Lung (tissue), 12 donors: Measurements from ENCODE around the gene AVP. TPM values are rescaled to one million over a fixed set of nuclear protein-coding genes. Genes with fewer than 3 reads are reported as not detected.

ENCODE experiments used
- ATAC-seq: fragments of 200-7000 bp; cut with Tn5 transposase; one replicate; pipeline ENCODE4 v1.9.1; 2020; ENCODE audit warnings: moderate number of reproducible peaks; ENCODE audit not compliant: insufficient read depth, low FRiP score
- DNase-seq, 3 donors: peaks; one replicate each; pipeline ENCODE4 v3.0.0-alpha.2; 2013 to 2017
- H3K27ac ChIP-seq, 2 donors: one replicate each; pipeline ENCODE4 v1.5.1; 2013; ENCODE audit warnings: mild to moderate bottlenecking in 2 of 2, moderate library complexity in 2 of 2, control low read depth in 1 of 2, inconsistent platforms in 1 of 2, low read depth in 1 of 2, low read length in 1 of 2
- H3K27me3 ChIP-seq, 3 donors: one replicate each; pipeline ENCODE4 v1.5.1; 2013; ENCODE audit warnings: low read length in 2 of 3; ENCODE audit not compliant: control insufficient read depth in 3 of 3, insufficient read depth in 3 of 3
- H3K36me3 ChIP-seq, 4 donors: one replicate each; pipeline ENCODE4 v1.5.1; 2013; ENCODE audit warnings: low read length in 4 of 4, mild to moderate bottlenecking in 1 of 4, moderate library complexity in 1 of 4; ENCODE audit not compliant: control insufficient read depth in 4 of 4, insufficient read depth in 4 of 4
- H3K4me1 ChIP-seq, 5 donors: one replicate each; pipeline ENCODE4 v1.5.1; 2013; ENCODE audit warnings: low read length in 5 of 5, mild to moderate bottlenecking in 2 of 5, moderate library complexity in 1 of 5; ENCODE audit not compliant: control insufficient read depth in 5 of 5, insufficient read depth in 5 of 5
- H3K4me3 ChIP-seq: one replicate; pipeline ENCODE4 v1.5.1; 2013; ENCODE audit warnings: mild to moderate bottlenecking, control low read depth, moderate library complexity
- H3K9ac ChIP-seq, 2 donors: one replicate each; pipeline ENCODE4 v1.5.1; 2013; ENCODE audit warnings: low read length in 2 of 2, control low read depth in 1 of 2; ENCODE audit not compliant: insufficient read depth in 1 of 2
- H3K9me3 ChIP-seq, 4 donors: one replicate each; pipeline ENCODE4 v1.5.1; 2013; ENCODE audit warnings: low read length in 3 of 4, mild to moderate bottlenecking in 1 of 4, moderate library complexity in 1 of 4; ENCODE audit not compliant: control insufficient read depth in 4 of 4, insufficient read depth in 3 of 4
- WGBS, 2 donors: extraction: QIAGEN DNeasy Blood & Tissue Kit; methylation state at CpG; one replicate each; pipeline ENCODE4 v1.1.7; 2013; 5-methylcytosine and 5-hydroxymethylcytosine counted together
- polyA plus RNA-seq, 2 donors: library from polyadenylated mRNA; stranded (reverse); fragments of 200-250 nt; gene quantifications; one replicate each; pipeline ENCODE4 v1.2.1, GENCODE V29; 2013
- total RNA-seq, 2 donors: library from RNA; depleted of rRNA in 1 of 2; stranded (reverse); fragments of >200 nt in 1 of 2; gene quantifications; one replicate each; pipeline ENCODE4 v1.2.1, GENCODE V29; 2014 to 2021
- TF ChIP-seq, protein P1 (sequence below): IDR thresholded peaks from 2 replicates; pipeline ENCODE4 v1.5.1; 2012; ENCODE audit warnings: mild to moderate bottlenecking; ENCODE audit errors: control extremely low read depth, extremely low read depth
- donor health status: control.
- donor health status: control.
- donor health status: Bipolar disorder and iron deficiency.
- donor health status: healthy.
- donor health status: DM: yes; HTN: yes; CAD: no.

The AVP gene
- total and polyA plus RNA-seq, 4 donors = not detected

DNA sequence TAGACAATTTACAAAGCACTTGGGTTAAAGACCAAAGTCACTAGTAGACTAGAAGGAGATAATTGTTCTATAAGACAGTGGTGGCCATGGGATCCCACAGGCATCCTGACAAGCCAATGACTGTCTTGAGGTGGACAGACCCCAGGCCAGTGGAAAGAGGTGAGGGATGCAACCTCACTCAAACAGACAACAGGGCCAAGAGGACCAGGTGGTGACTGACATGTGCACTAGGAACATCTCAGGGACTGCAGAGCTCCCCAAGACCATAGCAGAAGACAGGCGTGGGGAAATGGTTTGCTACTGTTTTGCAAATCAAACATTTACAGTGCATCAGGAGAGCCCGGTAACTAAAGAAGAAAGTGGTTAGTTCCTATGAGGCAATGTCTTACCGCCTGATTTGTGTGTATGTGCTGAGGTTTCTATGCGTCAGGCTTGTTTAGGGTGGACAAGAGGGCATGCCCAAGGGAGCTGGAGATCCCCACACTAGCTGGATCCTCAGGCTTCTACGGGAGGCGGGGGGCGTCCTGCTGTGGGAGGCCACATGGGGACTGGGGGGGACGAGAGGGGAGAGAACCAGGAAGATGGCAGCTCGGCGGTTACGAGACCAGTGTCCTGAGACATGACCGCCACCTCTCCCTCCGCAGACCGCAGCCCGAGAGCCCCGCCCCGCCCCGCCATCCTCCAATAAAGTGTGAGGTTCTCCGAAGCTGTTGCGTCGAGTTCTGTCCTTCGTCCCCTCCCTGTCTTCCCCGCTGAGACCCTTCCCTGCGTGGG, 39.3 kb downstream of the AVP start:
- no peaks in the 10 kb centered on the region for H3K9me3 ChIP-seq
- ATAC-seq = peak; percentile 66
- WGBS, 2 donors = 2 to 3% methylated on average over 13 to 24 of the region's 24 CpGs
- H3K27me3 ChIP-seq = no peaks in the 10 kb centered on the region
- peak overlapping the region; percentile 31 to 43 for H3K9ac ChIP-seq
- peak overlapping the region; percentile 64 for H3K4me3 ChIP-seq
- DNase-seq = no peak
- TF ChIP-seq, protein P1, sequence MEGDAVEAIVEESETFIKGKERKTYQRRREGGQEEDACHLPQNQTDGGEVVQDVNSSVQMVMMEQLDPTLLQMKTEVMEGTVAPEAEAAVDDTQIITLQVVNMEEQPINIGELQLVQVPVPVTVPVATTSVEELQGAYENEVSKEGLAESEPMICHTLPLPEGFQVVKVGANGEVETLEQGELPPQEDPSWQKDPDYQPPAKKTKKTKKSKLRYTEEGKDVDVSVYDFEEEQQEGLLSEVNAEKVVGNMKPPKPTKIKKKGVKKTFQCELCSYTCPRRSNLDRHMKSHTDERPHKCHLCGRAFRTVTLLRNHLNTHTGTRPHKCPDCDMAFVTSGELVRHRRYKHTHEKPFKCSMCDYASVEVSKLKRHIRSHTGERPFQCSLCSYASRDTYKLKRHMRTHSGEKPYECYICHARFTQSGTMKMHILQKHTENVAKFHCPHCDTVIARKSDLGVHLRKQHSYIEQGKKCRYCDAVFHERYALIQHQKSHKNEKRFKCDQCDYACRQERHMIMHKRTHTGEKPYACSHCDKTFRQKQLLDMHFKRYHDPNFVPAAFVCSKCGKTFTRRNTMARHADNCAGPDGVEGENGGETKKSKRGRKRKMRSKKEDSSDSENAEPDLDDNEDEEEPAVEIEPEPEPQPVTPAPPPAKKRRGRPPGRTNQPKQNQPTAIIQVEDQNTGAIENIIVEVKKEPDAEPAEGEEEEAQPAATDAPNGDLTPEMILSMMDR = no peak
- H3K36me3 ChIP-seq = peaks cover 10 to 24% (median 23%) of the 10 kb centered on the region in 4 donors
- H3K27ac ChIP-seq = peak overlapping the region; percentile 95 to 98
- H3K4me1 ChIP-seq = peaks cover 0 to 30% (median 13%) of the 10 kb centered on the region in 5 donors

DNA sequence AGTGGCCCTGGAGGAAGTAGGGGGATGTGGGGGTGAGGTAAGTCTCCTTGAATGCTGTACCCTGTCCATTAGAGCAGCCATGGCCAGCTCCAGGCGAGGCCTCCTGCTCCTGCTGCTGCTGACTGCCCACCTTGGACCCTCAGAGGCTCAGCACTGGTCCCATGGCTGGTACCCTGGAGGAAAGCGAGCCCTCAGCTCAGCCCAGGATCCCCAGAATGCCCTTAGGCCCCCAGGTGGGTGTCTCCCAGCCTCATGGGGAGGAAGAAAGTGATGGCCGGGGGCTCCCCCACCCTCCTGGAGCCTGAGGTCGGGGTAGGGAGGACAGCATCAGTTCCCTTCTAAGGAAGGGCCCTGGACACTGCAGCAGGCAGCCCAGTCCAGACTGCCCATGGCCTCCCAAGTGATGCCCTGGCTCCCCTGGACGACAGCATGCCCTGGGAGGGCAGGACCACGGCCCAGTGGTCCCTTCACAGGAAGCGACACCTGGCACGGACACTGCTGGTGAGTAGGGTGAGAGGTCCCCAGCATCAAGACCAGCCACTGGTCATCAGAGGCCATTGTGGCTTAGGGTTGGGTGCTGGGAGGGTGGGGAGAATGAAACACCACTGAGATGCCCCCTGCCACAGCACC, 40.1 kb downstream of the AVP start:
- TF ChIP-seq, protein P1 = no peak
- DNase-seq (no peak), ATAC-seq (no peak)
- Histone ChIP-seq H3K4me3 (no peak overlapping the region), H3K27me3 (no peaks in the 10 kb centered on the region), H3K27ac (peak overlapping the region; percentile 95 to 98), H3K9ac (no peak overlapping the region), H3K4me1 (peaks cover 0 to 30% (median 13%) of the 10 kb centered on the region in 5 donors), H3K36me3 (peaks cover 10 to 26% (median 25%) of the 10 kb centered on the region in 4 donors), H3K9me3 (no peaks in the 10 kb centered on the region)
- WGBS, 2 donors = 88 to 92% methylated on average over 8 of the region's 8 CpGs

DNA sequence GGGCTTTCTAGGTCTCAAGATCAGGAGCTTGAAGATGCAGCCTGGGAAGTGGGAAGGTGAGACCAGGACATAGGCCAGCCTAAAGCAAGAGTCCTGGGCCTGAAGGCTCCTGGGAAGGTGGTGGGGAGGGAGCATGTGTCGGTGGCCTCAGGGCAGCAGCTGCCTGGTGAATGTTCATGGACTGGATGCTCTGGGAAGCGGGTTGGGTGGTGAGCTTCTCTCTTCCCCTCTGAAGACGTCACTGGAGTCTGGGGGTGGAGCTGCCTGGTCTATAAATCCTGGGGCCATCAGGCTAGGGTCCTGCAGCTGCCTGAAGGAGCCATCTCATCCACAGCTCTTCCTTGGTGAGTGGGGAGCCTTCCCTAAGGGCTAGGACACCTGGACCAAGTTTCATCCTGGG, 41.2 kb downstream of the AVP start, which contains the start of gene GNRH2:
GNRH2 (plus strand) TSS at position 301 of the 400 bp plus-strand sequence. CDS start 793 bp downstream, outside the sequence.
- Histone ChIP-seq H3K27me3 (no peaks in the 10 kb centered on the region), H3K9me3 (no peaks in the 10 kb centered on the region), H3K27ac (peak within 1 kb of the TSS in 1 of 2 donors; percentile 43), H3K9ac (peak within 1 kb of the TSS in 1 of 2 donors; percentile 73), H3K36me3 (peaks cover 5 to 28% (median 23%) of the 10 kb centered on the region in 4 donors), H3K4me1 (peaks cover 0 to 30% (median 13%) of the 10 kb centered on the region in 5 donors), H3K4me3 (no peak within 1 kb of the TSS)
- ATAC-seq (no peak), DNase-seq (peak in 1 of 3 donors; percentile 5)
- 76 to 88% methylated on average over 3 of the region's 3 CpGs for WGBS, 2 donors
- TF ChIP-seq, protein P1 = no peak
